HepG2 (cell line): ENCODE results near the gene DRC3. TPM values are rescaled to one million over a fixed set of nuclear protein-coding genes. Genes with fewer than 3 reads are reported as not detected.

ENCODE experiments used
- BORCS8-MEF2B ChIP-seq: sonication (generic); formaldehyde crosslinking; IDR thresholded peaks from 2 replicates; pipeline ENCODE4 v1.8.0; 2022; ENCODE audit warnings: mild to moderate bottlenecking, missing genetic modification reagents
- EED ChIP-seq: sonication (generic); formaldehyde crosslinking; IDR thresholded peaks from 2 replicates; pipeline ENCODE4 v1.5.0; 2020; ENCODE audit warnings: mild to moderate bottlenecking, missing genetic modification reagents
- NFE2 ChIP-seq: sonication (generic); formaldehyde crosslinking; IDR thresholded peaks from 2 replicates; pipeline ENCODE4 v1.4.0; 2020; ENCODE audit warnings: missing genetic modification reagents
- ZNF101 ChIP-seq: sonication (generic); formaldehyde crosslinking; IDR thresholded peaks from 2 replicates; pipeline ENCODE4 v1.4.0; 2020; ENCODE audit warnings: mild to moderate bottlenecking, low read depth, missing genetic modification reagents, borderline replicate concordance
- ZNF232 ChIP-seq: sonication (generic); formaldehyde crosslinking; IDR thresholded peaks from 2 replicates; pipeline ENCODE4 v1.4.0; 2020; ENCODE audit warnings: missing genetic modification reagents, borderline replicate concordance
- ZNF251 ChIP-seq: sonication (generic); formaldehyde crosslinking; IDR thresholded peaks from 2 replicates; pipeline ENCODE4 v1.9.0; 2021; ENCODE audit warnings: mild to moderate bottlenecking, missing genetic modification reagents
- ZNF333 ChIP-seq: sonication (generic); formaldehyde crosslinking; IDR thresholded peaks from 2 replicates; pipeline ENCODE4 v1.4.0; 2020; ENCODE audit warnings: mild to moderate bottlenecking, missing genetic modification reagents, borderline replicate concordance
- ZNF552 ChIP-seq: sonication (generic); formaldehyde crosslinking; IDR thresholded peaks from 2 replicates; pipeline ENCODE4 v1.9.0; 2022; ENCODE audit warnings: missing genetic modification reagents, mild to moderate bottlenecking, borderline replicate concordance
- ZNF841 ChIP-seq: sonication (generic); formaldehyde crosslinking; IDR thresholded peaks from 2 replicates; pipeline ENCODE4 v1.8.1; 2023; ENCODE audit warnings: missing genetic modification reagents, borderline replicate concordance
- polyA plus RNA-seq, 8 experiments: library from polyadenylated mRNA; depleted of rRNA in 3 of 8; stranded (reverse) in 7 of 8; unstranded in 1 of 8; fragments of >200 nt; fragmentation: Illumina TruSeq in 4 of 8; extraction: Trizol in 4 of 8; gene quantifications; 2 replicates each; pipeline versions ENCODE4 v1.2.1 to v1.2.3, GENCODE V29; 2011 to 2016; ENCODE audit warnings: low read depth in 4 of 8, missing spikeins in 1 of 8, mixed read lengths in 1 of 8; ENCODE audit not compliant: insufficient read depth in 1 of 8
- total RNA-seq, 5 experiments: library from RNA; depleted of rRNA; stranded (reverse); fragments of >200 nt; fragmentation: Illumina TruSeq; extraction: Trizol; gene quantifications; 2 replicates each; pipeline ENCODE4 v1.2.3, GENCODE V29; 2016; ENCODE audit warnings: low read depth in 1 of 5
- TF ChIP-seq, protein P1 (sequence below), 2 experiments: fragments of 450-650 bp in 1 of 2; sonication (generic) in 1 of 2; formaldehyde crosslinking in 1 of 2; IDR thresholded peaks; 2 replicates each; pipeline versions ENCODE4 v1.6.1 to v1.8.0; 2016 to 2022; ENCODE audit warnings: antibody characterized with exemption in 1 of 2, mild to moderate bottlenecking in 1 of 2, missing genetic modification reagents in 1 of 2
- TF ChIP-seq, protein P2 (sequence below): sonication (generic); formaldehyde crosslinking; conservative IDR thresholded peaks from 2 replicates; pipeline ENCODE4 v1.8.0; 2022; ENCODE audit warnings: missing genetic modification reagents
- TF ChIP-seq, protein P3 (sequence below): sonication (generic); formaldehyde crosslinking; IDR thresholded peaks from 2 replicates; pipeline ENCODE4 v1.9.0; 2021; ENCODE audit warnings: missing genetic modification reagents, mild to moderate bottlenecking, borderline replicate concordance
- TF ChIP-seq, protein P4 (sequence below): IDR thresholded peaks from 2 replicates; pipeline ENCODE4 v1.6.1; 2012; ENCODE audit warnings: low read depth, low read length, improper control_type of control experiment
- TF ChIP-seq, protein P5 (sequence below): sonication (generic); formaldehyde crosslinking; IDR thresholded peaks from 2 replicates; pipeline ENCODE4 v1.5.0; 2020; ENCODE audit warnings: missing genetic modification reagents

Gene DRC3
- total and polyA plus RNA-seq, 2 of the 13 experiments (the other 11 are each of a cell fraction or from before 2014, with no cell fraction given) = 0.53 to 0.87 TPM

DNA sequence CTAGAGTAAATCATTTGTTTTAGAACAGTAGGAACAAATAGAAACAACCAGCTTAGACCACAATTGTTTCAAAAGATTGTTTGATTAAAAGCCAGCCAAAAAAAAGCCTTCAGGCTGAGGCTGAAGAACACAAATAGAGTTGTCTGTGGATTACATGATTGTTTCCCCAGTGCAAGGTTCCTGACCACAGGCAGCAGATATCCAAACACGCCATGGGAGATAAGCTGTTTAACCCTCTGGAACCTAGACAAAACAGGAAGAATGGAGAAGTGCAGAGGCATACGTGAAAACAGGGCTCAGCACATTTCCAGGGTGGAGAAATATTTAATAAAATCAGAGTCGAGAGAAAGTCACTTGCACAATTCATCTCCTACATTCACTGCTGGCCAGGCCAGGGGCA is 45.3 kb downstream of the DRC3 start (continued):
- TF ChIP-seq, protein P1, sequence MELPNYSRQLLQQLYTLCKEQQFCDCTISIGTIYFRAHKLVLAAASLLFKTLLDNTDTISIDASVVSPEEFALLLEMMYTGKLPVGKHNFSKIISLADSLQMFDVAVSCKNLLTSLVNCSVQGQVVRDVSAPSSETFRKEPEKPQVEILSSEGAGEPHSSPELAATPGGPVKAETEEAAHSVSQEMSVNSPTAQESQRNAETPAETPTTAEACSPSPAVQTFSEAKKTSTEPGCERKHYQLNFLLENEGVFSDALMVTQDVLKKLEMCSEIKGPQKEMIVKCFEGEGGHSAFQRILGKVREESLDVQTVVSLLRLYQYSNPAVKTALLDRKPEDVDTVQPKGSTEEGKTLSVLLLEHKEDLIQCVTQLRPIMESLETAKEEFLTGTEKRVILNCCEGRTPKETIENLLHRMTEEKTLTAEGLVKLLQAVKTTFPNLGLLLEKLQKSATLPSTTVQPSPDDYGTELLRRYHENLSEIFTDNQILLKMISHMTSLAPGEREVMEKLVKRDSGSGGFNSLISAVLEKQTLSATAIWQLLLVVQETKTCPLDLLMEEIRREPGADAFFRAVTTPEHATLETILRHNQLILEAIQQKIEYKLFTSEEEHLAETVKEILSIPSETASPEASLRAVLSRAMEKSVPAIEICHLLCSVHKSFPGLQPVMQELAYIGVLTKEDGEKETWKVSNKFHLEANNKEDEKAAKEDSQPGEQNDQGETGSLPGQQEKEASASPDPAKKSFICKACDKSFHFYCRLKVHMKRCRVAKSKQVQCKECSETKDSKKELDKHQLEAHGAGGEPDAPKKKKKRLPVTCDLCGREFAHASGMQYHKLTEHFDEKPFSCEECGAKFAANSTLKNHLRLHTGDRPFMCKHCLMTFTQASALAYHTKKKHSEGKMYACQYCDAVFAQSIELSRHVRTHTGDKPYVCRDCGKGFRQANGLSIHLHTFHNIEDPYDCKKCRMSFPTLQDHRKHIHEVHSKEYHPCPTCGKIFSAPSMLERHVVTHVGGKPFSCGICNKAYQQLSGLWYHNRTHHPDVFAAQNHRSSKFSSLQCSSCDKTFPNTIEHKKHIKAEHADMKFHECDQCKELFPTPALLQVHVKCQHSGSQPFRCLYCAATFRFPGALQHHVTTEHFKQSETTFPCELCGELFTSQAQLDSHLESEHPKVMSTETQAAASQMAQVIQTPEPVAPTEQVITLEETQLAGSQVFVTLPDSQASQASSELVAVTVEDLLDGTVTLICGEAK (IDR thresholded peaks at IDR 0.05) = no peak
- TF ChIP-seq, protein P1 (CRISPR knock-in tag; IDR thresholded peaks at IDR 0.05) = no peak
- TF ChIP-seq ZNF232 (CRISPR knock-in tag) = no peak
- TF ChIP-seq ZNF841 (CRISPR knock-in tag) = no peak
- no peak for TF ChIP-seq NFE2 (CRISPR knock-in tag)
- TF ChIP-seq ZNF552 (CRISPR knock-in tag) = no peak
- TF ChIP-seq, protein P2, sequence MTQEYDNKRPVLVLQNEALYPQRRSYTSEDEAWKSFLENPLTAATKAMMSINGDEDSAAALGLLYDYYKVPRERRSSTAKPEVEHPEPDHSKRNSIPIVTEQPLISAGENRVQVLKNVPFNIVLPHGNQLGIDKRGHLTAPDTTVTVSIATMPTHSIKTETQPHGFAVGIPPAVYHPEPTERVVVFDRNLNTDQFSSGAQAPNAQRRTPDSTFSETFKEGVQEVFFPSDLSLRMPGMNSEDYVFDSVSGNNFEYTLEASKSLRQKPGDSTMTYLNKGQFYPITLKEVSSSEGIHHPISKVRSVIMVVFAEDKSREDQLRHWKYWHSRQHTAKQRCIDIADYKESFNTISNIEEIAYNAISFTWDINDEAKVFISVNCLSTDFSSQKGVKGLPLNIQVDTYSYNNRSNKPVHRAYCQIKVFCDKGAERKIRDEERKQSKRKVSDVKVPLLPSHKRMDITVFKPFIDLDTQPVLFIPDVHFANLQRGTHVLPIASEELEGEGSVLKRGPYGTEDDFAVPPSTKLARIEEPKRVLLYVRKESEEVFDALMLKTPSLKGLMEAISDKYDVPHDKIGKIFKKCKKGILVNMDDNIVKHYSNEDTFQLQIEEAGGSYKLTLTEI (CRISPR knock-in tag) = no peak
- TF ChIP-seq, protein P3, sequence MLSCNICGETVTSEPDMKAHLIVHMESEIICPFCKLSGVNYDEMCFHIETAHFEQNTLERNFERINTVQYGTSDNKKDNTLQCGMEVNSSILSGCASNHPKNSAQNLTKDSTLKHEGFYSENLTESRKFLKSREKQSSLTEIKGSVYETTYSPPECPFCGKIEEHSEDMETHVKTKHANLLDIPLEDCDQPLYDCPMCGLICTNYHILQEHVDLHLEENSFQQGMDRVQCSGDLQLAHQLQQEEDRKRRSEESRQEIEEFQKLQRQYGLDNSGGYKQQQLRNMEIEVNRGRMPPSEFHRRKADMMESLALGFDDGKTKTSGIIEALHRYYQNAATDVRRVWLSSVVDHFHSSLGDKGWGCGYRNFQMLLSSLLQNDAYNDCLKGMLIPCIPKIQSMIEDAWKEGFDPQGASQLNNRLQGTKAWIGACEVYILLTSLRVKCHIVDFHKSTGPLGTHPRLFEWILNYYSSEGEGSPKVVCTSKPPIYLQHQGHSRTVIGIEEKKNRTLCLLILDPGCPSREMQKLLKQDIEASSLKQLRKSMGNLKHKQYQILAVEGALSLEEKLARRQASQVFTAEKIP = no peak
- TF ChIP-seq BORCS8-MEF2B (CRISPR knock-in tag) = no peak
- no peak for TF ChIP-seq ZNF333 (CRISPR knock-in tag)
- TF ChIP-seq, protein P4, sequence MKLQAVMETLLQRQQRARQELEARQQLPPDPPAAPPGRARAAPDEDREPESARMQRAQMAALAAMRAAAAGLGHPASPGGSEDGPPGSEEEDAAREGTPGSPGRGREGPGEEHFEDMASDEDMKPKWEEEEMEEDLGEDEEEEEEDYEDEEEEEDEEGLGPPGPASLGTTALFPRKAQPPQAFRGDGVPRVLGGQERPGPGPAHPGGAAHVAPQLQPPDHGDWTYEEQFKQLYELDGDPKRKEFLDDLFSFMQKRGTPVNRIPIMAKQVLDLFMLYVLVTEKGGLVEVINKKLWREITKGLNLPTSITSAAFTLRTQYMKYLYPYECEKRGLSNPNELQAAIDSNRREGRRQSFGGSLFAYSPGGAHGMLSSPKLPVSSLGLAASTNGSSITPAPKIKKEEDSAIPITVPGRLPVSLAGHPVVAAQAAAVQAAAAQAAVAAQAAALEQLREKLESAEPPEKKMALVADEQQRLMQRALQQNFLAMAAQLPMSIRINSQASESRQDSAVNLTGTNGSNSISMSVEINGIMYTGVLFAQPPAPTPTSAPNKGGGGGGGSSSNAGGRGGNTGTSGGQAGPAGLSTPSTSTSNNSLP = peak; percentile 50; the same call in 1 of the 2 replicates
- no peak for TF ChIP-seq ZNF251 (CRISPR knock-in tag)
- TF ChIP-seq, protein P5, sequence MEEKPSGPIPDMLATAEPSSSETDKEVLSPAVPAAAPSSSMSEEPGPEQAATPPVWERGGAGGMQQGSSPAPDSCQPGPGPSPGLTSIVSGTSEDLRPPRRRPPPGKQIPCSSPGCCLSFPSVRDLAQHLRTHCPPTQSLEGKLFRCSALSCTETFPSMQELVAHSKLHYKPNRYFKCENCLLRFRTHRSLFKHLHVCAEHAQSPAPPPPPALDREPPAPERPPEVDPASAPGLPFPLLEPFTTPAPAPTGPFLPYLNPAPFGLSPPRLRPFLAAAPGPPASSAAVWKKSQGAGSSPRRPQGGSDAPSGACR (CRISPR knock-in tag) = no peak
- TF ChIP-seq ZNF101 (CRISPR knock-in tag) = no peak
- no peak for TF ChIP-seq EED (CRISPR knock-in tag)
